ENCODE results near the gene ERMP1. TPM values are rescaled to one million over a fixed set of nuclear protein-coding genes. Genes with fewer than 3 reads are reported as not detected.

ERMP1 gene
- polyA plus RNA-seq, 2 of the 4 experiments (the other 2 are of a cell fraction), result 22.5 to 53.4 TPM

DNA sequence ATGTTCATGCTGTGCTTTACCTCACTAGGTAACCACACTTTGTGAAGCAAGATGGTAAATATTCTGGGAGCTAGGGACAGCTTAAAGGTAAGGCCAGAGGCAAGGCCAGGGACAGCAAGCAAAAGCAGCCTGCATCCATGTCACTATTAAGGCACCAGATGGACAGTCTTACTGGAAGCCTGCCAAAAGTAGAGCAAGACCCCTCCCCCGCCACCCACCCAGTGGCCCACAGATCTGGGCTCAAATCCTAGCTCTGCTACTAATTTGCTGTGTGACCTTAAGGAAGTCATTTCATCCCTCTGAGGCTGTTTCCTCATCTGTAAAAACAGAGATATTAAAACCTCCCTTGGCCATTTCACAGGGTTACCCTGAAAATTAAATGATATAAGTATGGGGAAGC, 13.2 kb upstream of the ERMP1 start:
- DNase-seq (ENCODE audit: low read depth in 1 of 2, low spot score in 1 of 2) (no peak), ATAC-seq (no peak), FAIRE-seq (no peak)
- WGBS (ENCODE audit: missing lambda C conversion rate), result 78% methylated on average over 1 of the region's 1 CpG
- Histone ChIP-seq H3K4me2 (no peak overlapping the region), H3K9me3 (no peaks in the 10 kb centered on the region), H3K4me3 (no peak overlapping the region), H3K4me1 (peaks cover 43% of the 10 kb centered on the region), H3K27ac (peak overlapping the region in 1 of 2 experiments; percentile 87; a peak in 4 of 6 replicates)
- TF ChIP-seq MYC (IDR thresholded peaks at IDR 0.05; ENCODE audit: borderline replicate concordance, low read length) (no peak), MAZ (IDR thresholded peaks at IDR 0.05; ENCODE audit: borderline replicate concordance, low read depth, low read length) (no peak), ZC3H11A (IDR thresholded peaks at IDR 0.05) (no peak), HOXB5 (CRISPR knock-in tag; IDR thresholded peaks at IDR 0.05) (no peak), ESRRA (IDR thresholded peaks at IDR 0.05; ENCODE audit: borderline replicate concordance, low read length) (no peak), TP53 (CRISPR knock-in tag; IDR thresholded peaks at IDR 0.05) (no peak), EP300 (IDR thresholded peaks at IDR 0.05) (no peak), HOXB13 (CRISPR knock-in tag; IDR thresholded peaks at IDR 0.05; ENCODE audit: low read depth) (no peak), CHD4 (IDR thresholded peaks at IDR 0.05; ENCODE audit: borderline replicate concordance) (no peak), ZSCAN20 (CRISPR knock-in tag; IDR thresholded peaks at IDR 0.05) (no peak), EHMT2 (IDR thresholded peaks at IDR 0.05; ENCODE audit: low read depth) (no peak), NFE2L2 (conservative IDR thresholded peaks at IDR 0.05; ENCODE audit: low read length) (no peak)
- TF ChIP-seq, protein P1, sequence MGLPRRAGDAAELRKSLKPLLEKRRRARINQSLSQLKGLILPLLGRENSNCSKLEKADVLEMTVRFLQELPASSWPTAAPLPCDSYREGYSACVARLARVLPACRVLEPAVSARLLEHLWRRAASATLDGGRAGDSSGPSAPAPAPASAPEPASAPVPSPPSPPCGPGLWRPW (IDR thresholded peaks at IDR 0.05), result no peak
- TF ChIP-seq, protein P2, sequence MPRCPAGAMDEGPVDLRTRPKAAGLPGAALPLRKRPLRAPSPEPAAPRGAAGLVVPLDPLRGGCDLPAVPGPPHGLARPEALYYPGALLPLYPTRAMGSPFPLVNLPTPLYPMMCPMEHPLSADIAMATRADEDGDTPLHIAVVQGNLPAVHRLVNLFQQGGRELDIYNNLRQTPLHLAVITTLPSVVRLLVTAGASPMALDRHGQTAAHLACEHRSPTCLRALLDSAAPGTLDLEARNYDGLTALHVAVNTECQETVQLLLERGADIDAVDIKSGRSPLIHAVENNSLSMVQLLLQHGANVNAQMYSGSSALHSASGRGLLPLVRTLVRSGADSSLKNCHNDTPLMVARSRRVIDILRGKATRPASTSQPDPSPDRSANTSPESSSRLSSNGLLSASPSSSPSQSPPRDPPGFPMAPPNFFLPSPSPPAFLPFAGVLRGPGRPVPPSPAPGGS (IDR thresholded peaks at IDR 0.05), result no peak
- ChIA-PET POLR2A (no interaction called here), CTCF (interaction anchor here (1.2 to 3.0 kb wide), 2 partner anchors 13 to 40 kb away, joined by 4 to 8 read pairs; partner anchors contain the start of gene ERMP1)

DNA sequence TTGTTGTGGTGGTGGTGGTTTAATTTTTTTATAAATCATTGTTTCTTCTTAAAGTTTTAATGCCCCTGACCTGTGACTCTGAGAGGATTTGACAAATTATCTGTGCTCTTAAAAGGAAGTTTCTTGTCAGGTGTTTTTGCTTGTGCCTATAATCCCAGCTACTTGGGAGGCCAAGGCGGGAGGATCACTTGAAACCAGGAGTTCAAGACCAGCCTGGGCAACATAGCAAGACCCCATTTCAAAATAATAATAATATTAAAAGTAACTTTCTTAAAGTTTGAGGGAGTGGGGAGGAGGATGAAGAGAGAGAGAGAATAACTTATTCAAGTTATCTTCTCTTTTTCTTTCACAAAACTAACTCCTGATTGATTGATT, 12.2 kb upstream of the ERMP1 start:
- CTCF ChIA-PET, result interaction anchor here (0.7 to 3.1 kb wide), 3 partner anchors 11 to 76 kb away, joined by 3 to 23 read pairs (median 8); partner anchors contain the start of gene ERMP1
- Histone ChIP-seq H3K4me2 (peak overlapping the region; percentile 65), H3K27ac (peak overlapping the region; percentile 69 to 87; a peak in 5 of 6 replicates), H3K4me3 (no peak overlapping the region), H3K9me3 (0 out of 3 replicates have a peak, but pooled peaks cover 2% of the 10 kb centered on the region), H3K4me1 (peaks cover 41% of the 10 kb centered on the region)
- 90% methylated on average over 1 of the region's 1 CpG for WGBS (ENCODE audit: missing lambda C conversion rate)
- FAIRE-seq (no peak), ATAC-seq (no peak), DNase-seq (ENCODE audit: low read depth in 1 of 2, low spot score in 1 of 2) (no peak)
- TF ChIP-seq, protein P3, sequence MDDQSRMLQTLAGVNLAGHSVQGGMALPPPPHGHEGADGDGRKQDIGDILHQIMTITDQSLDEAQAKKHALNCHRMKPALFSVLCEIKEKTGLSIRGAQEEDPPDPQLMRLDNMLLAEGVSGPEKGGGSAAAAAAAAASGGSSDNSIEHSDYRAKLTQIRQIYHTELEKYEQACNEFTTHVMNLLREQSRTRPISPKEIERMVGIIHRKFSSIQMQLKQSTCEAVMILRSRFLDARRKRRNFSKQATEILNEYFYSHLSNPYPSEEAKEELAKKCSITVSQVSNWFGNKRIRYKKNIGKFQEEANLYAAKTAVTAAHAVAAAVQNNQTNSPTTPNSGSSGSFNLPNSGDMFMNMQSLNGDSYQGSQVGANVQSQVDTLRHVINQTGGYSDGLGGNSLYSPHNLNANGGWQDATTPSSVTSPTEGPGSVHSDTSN (IDR thresholded peaks at IDR 0.05), result no peak
- TF ChIP-seq, protein P4, sequence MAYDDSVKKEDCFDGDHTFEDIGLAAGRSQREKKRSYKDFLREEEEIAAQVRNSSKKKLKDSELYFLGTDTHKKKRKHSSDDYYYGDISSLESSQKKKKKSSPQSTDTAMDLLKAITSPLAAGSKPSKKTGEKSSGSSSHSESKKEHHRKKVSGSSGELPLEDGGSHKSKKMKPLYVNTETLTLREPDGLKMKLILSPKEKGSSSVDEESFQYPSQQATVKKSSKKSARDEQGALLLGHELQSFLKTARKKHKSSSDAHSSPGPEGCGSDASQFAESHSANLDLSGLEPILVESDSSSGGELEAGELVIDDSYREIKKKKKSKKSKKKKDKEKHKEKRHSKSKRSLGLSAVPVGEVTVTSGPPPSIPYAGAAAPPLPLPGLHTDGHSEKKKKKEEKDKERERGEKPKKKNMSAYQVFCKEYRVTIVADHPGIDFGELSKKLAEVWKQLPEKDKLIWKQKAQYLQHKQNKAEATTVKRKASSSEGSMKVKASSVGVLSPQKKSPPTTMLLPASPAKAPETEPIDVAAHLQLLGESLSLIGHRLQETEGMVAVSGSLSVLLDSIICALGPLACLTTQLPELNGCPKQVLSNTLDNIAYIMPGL (CRISPR knock-in tag; IDR thresholded peaks at IDR 0.05; ENCODE audit: borderline replicate concordance), result no peak
- TF ChIP-seq CHD4 (IDR thresholded peaks at IDR 0.05; ENCODE audit: borderline replicate concordance) (no peak), KDM5A (IDR thresholded peaks at IDR 0.05) (no peak), KDM1A (IDR thresholded peaks at IDR 0.05; ENCODE audit: low read depth) (no peak), CBX2 (IDR thresholded peaks at IDR 0.05; ENCODE audit: borderline replicate concordance, low read depth) (no peak), ZFP36 (IDR thresholded peaks at IDR 0.05; ENCODE audit: borderline replicate concordance, partially characterized antibody) (no peak), NFE2L2 (conservative IDR thresholded peaks at IDR 0.05; ENCODE audit: low read length) (no peak), EP300 (IDR thresholded peaks at IDR 0.05) (no peak)
- POLR2A ChIA-PET, result interaction anchor here (1.0 kb wide), 1 partner anchor 35 kb away, joined by 3 read pairs; no protein-coding TSS in a partner anchor
